ENCODE measurements around the gene GTF2IRD1. TPM values are rescaled to one million over a fixed set of nuclear protein-coding genes. Genes with fewer than 3 reads are reported as not detected.

GTF2IRD1 gene
- total and polyA plus RNA-seq, 2 experiments from 2014 or later = 28.7 to 37.1 TPM

- TF ChIP-seq ZNF462 (CRISPR knock-in tag; IDR thresholded peaks at IDR 0.05) (no peak), POLR2AphosphoS5 (IDR thresholded peaks at IDR 0.05; ENCODE audit: low read depth) (no peak), CREB1 (CRISPR knock-in tag; IDR thresholded peaks at IDR 0.05; ENCODE audit: low read depth) (no peak), EZH2phosphoT487 (IDR thresholded peaks at IDR 0.05; ENCODE audit: unreplicated experiment) (no peak), ZNF114 (CRISPR knock-in tag; IDR thresholded peaks at IDR 0.05) (no peak)
Observed at GRCh38 chr7:74482629-74483401, 29.1 kb downstream of the GTF2IRD1 start (continued).

GRCh38 chr7:74483402-74484336 is 30.0 kb downstream of the GTF2IRD1 start:
- ATAC-seq (no peak), DNase-seq (ENCODE audit: low spot score) (no peak)
- Histone ChIP-seq H3K4me3 (no peak overlapping the region), H3F3A (replicated peaks; ENCODE audit: low read depth) (no peaks in the 10 kb centered on the region; the same call in 1 of the 2 replicates), H3K4me2 (no peak overlapping the region), H3K27me3 (ENCODE audit: insufficient read depth) (no peaks in the 10 kb centered on the region), H3K27ac (ENCODE audit: low read depth) (peak overlapping the region; percentile 45; the same call in 1 of the 2 replicates), H2AFZ (no peak overlapping the region), H3K9me2 (ENCODE audit: insufficient read depth) (no peaks in the 10 kb centered on the region), H3K4me1 (ENCODE audit: insufficient read depth) (peaks cover 19% of the 10 kb centered on the region), H3K79me2 (replicated peaks; ENCODE audit: insufficient read depth) (peaks cover 80% of the 10 kb centered on the region), H4K20me1 (replicated peaks; ENCODE audit: insufficient read depth) (peaks cover 19% of the 10 kb centered on the region), H3K36me3 (ENCODE audit: insufficient read depth) (no peaks in the 10 kb centered on the region)
- H3K27ac Mint-ChIP-seq = no peak overlapping the region
- no peaks in the 10 kb centered on the region for H3K9me3 Mint-ChIP-seq
- no peaks in the 10 kb centered on the region for H3K36me3 Mint-ChIP-seq (ENCODE audit: low read depth)
- H3K4me1 Mint-ChIP-seq = peaks cover 24% of the 10 kb centered on the region
- peaks cover 18% of the 10 kb centered on the region for H3K27me3 Mint-ChIP-seq (ENCODE audit: insufficient read depth, low read depth, poor library complexity)
- no peak overlapping the region for H3K4me3 Mint-ChIP-seq
- TF ChIP-seq ETS1 (IDR thresholded peaks at IDR 0.05) (no peak), CTCF (conservative IDR thresholded peaks at IDR 0.05; ENCODE audit: low read depth in 2 of 2) (no peak), EZH2phosphoT487 (IDR thresholded peaks at IDR 0.05; ENCODE audit: unreplicated experiment) (no peak), NANOG (IDR thresholded peaks at IDR 0.05; ENCODE audit: borderline replicate concordance) (no peak), JUNB (IDR thresholded peaks at IDR 0.05; ENCODE audit: unreplicated experiment) (no peak), ZNF114 (CRISPR knock-in tag; IDR thresholded peaks at IDR 0.05) (no peak)
